Mesenchymal stem cell (in vitro differentiated cells and primary cell): ENCODE measurements around the gene ARVCF.
A peak's percentile ranks its signal among the peaks of the same experiment; 100 is the strongest.

Source experiments
- DNase-seq: peaks from one replicate; pipeline ENCODE4 v3.0.0-alpha.2; 2013
- H2AFZ ChIP-seq: one replicate; pipeline ENCODE4 v1.6.1; 2013; ENCODE audit warnings: low read depth, mild to moderate bottlenecking, control low read depth, inconsistent platforms, low read length, moderate library complexity
- H2AK5ac ChIP-seq: 2 replicates; pipeline ENCODE4 v1.6.1; 2013; ENCODE audit warnings: low read length, moderate library complexity, mild to moderate bottlenecking, inconsistent platforms; ENCODE audit not compliant: severe bottlenecking
- H2BK120ac ChIP-seq: one replicate; pipeline ENCODE4 v1.6.1; 2013; ENCODE audit warnings: low read depth, mild to moderate bottlenecking, inconsistent platforms, low read length, moderate library complexity
- H2BK12ac ChIP-seq, 2 experiments: one replicate each; pipeline ENCODE4 v1.6.1; 2013; ENCODE audit warnings: inconsistent platforms in 2 of 2, low read length in 2 of 2, mild to moderate bottlenecking in 2 of 2, moderate library complexity in 2 of 2, control low read depth in 1 of 2
- H2BK15ac ChIP-seq: one replicate; pipeline ENCODE4 v1.6.1; 2013; ENCODE audit warnings: mild to moderate bottlenecking, low read depth, inconsistent platforms; ENCODE audit not compliant: poor library complexity, severe bottlenecking
- H2BK5ac ChIP-seq: 2 replicates; pipeline ENCODE4 v1.6.1; 2013; ENCODE audit warnings: low read depth, mild to moderate bottlenecking, low read length, control low read depth, inconsistent platforms; ENCODE audit not compliant: poor library complexity, severe bottlenecking
- H3K14ac ChIP-seq, 2 experiments: one replicate each; pipeline ENCODE4 v1.6.1; 2013; ENCODE audit warnings: inconsistent platforms in 2 of 2, low read length in 2 of 2, control low read depth in 1 of 2, mild to moderate bottlenecking in 1 of 2, moderate library complexity in 1 of 2
- H3K18ac ChIP-seq, 2 experiments: one replicate each; pipeline ENCODE4 v1.6.1; 2013; ENCODE audit warnings: inconsistent platforms in 2 of 2, low read length in 2 of 2, control low read depth in 1 of 2, low read depth in 1 of 2, mild to moderate bottlenecking in 1 of 2
- H3K23ac ChIP-seq, 2 experiments: one replicate each; pipeline ENCODE4 v1.6.1; 2013; ENCODE audit warnings: inconsistent platforms in 2 of 2, low read length in 2 of 2, mild to moderate bottlenecking in 2 of 2, moderate library complexity in 2 of 2, control low read depth in 1 of 2
- H3K27ac ChIP-seq: 2 replicates; pipeline ENCODE4 v1.5.1; 2013; ENCODE audit warnings: mild to moderate bottlenecking, moderate library complexity, low read length, control low read depth, inconsistent platforms; ENCODE audit not compliant: poor library complexity, severe bottlenecking
- H3K27me3 ChIP-seq, 2 experiments: 2 replicates each; pipeline versions ENCODE4 v1.6.1 to v1.7.0; 2013; ENCODE audit warnings: low read length in 2 of 2, mild to moderate bottlenecking in 2 of 2, moderate library complexity in 2 of 2, control low read depth in 1 of 2, inconsistent platforms in 1 of 2; ENCODE audit not compliant: control insufficient read depth in 1 of 2, insufficient read depth in 1 of 2
- H3K36me3 ChIP-seq, 2 experiments: 2 replicates each; pipeline versions ENCODE4 v1.6.1 to v1.7.0; 2013; ENCODE audit warnings: low read length in 2 of 2, control low read depth in 1 of 2, inconsistent platforms in 1 of 2, low read depth in 1 of 2, mild to moderate bottlenecking in 1 of 2; ENCODE audit not compliant: insufficient read depth in 2 of 2, control insufficient read depth in 1 of 2
- H3K4ac ChIP-seq, 2 experiments: one replicate each; pipeline ENCODE4 v1.6.1; 2013; ENCODE audit warnings: inconsistent platforms in 2 of 2, low read length in 2 of 2, mild to moderate bottlenecking in 2 of 2, moderate library complexity in 2 of 2, control low read depth in 1 of 2, low read depth in 1 of 2
- H3K4me1 ChIP-seq: 2 replicates; pipeline ENCODE4 v1.6.1; 2013; ENCODE audit warnings: low read depth, low read length, control low read depth; ENCODE audit not compliant: control insufficient read depth, insufficient read depth
- H3K4me2 ChIP-seq: 2 replicates; pipeline ENCODE4 v1.6.1; 2013; ENCODE audit warnings: low read length, mild to moderate bottlenecking, inconsistent platforms; ENCODE audit not compliant: poor library complexity, severe bottlenecking
- H3K4me3 ChIP-seq, 2 experiments: 2 replicates each; pipeline versions ENCODE4 v1.5.1 to v1.7.0; 2013; ENCODE audit warnings: low read length in 2 of 2, mild to moderate bottlenecking in 2 of 2, control low read depth in 1 of 2, low read depth in 1 of 2; ENCODE audit not compliant: insufficient read depth in 1 of 2
- H3K79me1 ChIP-seq: replicated peaks from 2 replicates; pipeline ENCODE4 v1.6.1; 2013; ENCODE audit warnings: mild to moderate bottlenecking, control low read depth, low read length, inconsistent platforms; ENCODE audit not compliant: poor library complexity, severe bottlenecking
- H3K9ac ChIP-seq: 2 replicates; pipeline ENCODE4 v1.7.0; 2013; ENCODE audit warnings: mild to moderate bottlenecking, low read length, moderate library complexity
- H3K9me3 ChIP-seq: 2 replicates; pipeline ENCODE4 v1.7.0; 2013; ENCODE audit warnings: mild to moderate bottlenecking, low read length; ENCODE audit not compliant: control insufficient read depth
- H4K8ac ChIP-seq: one replicate; pipeline ENCODE4 v1.6.1; 2013; ENCODE audit warnings: inconsistent platforms, mild to moderate bottlenecking, low read length, moderate library complexity
- H4K91ac ChIP-seq: one replicate; pipeline ENCODE4 v1.6.1; 2013; ENCODE audit warnings: mild to moderate bottlenecking, low read length, inconsistent platforms
- WGBS: methylation state at CpG from one replicate; pipeline ENCODE4 v1.1.7; 2013; ENCODE audit warnings: mixed read lengths; 5-methylcytosine and 5-hydroxymethylcytosine counted together

The ARVCF gene

DNA sequence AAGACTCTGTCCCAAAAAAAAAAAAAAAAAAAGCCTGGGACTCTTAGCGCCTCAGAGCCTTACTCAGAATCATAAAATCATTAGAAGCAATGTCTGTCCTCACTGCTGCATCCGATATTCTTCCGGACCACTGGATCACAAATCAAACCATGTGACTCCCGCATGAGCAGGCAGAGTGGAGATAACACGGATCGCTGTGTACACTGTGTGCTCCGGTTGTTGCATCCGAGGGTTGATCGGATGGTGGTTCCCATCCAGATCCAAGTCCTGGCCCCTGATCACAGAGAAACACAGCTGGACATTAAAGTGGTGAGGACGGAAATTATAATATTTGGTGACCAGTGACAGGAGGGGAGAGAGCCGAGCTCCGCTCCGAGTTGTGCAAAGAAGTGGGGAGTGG lies 65.3 kb downstream of the ARVCF start:
- DNase-seq = no peak

DNA sequence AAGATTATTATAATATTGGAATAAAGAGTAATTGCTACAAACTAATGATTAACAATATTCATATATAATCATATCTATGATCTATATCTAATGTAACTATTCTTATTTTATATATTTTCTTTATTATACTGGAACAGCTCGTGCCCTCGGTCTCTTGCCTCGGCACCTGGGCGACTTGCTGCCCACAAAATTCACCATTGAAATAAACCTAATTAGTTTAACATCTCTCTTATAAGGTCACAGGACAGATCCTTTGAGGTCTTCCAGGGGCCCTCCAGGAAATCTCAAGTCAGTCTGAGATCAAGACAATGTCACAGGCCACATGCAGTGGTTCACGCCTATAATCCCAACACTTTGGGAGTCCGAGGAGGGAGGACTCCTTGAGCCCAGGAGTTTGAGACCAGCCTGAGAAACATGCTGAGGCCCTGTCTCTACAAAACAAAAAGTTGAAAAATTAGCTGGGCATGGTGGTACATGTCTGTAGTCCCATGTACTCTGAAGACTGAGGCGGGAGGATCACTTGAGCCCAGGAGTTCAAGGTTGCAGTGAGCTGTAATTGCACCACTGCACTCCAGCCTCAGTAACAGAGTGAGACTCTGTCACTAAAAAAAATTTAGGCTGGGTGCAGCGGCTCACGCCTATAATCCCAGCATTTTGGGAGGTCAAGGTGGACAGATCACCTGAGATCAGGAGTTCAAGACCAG lies 68.4 kb downstream of the ARVCF start:
- 90% methylated on average over 9 of the region's 9 CpGs for WGBS
- Histone ChIP-seq H2BK5ac (no peak overlapping the region), H3K4me1 (peaks cover 19% of the 10 kb centered on the region), H2BK12ac (no peak overlapping the region), H3K36me3 (peaks cover 8 to 13% of the 10 kb centered on the region in 2 experiments), H3K4me3 (no peak overlapping the region), H2BK120ac (no peak overlapping the region), H3K14ac (no peak overlapping the region), H3K4ac (no peak overlapping the region), H2AK5ac (no peak overlapping the region), H3K79me1 (peaks cover 2% of the 10 kb centered on the region), H4K91ac (no peak overlapping the region), H2AFZ (no peak overlapping the region), H3K18ac (peak overlapping the region in 1 of 2 experiments; percentile 5), H3K9ac (peak overlapping the region; percentile 8), H3K23ac (no peak overlapping the region), H3K4me2 (no peak overlapping the region), H3K27ac (no peak overlapping the region), H4K8ac (no peak overlapping the region), H3K27me3 (no peaks in the 10 kb centered on the region), H2BK15ac (no peak overlapping the region), H3K9me3 (no peaks in the 10 kb centered on the region)
- no peak for DNase-seq

More for the DNA sequence above, 65.3 kb downstream of the ARVCF start:
- Histone ChIP-seq H3K36me3 (peaks cover 11 to 13% of the 10 kb centered on the region in 2 experiments), H2AK5ac (no peak overlapping the region), H3K27me3 (no peaks in the 10 kb centered on the region), H2AFZ (no peak overlapping the region), H3K4ac (no peak overlapping the region), H3K27ac (no peak overlapping the region), H2BK5ac (no peak overlapping the region), H2BK15ac (no peak overlapping the region), H3K18ac (no peak overlapping the region), H3K4me1 (peaks cover 22% of the 10 kb centered on the region), H3K23ac (no peak overlapping the region), H4K8ac (no peak overlapping the region), H3K4me3 (no peak overlapping the region), H3K4me2 (no peak overlapping the region), H3K9me3 (no peaks in the 10 kb centered on the region), H3K9ac (no peak overlapping the region), H3K79me1 (peaks cover 6% of the 10 kb centered on the region), H3K14ac (no peak overlapping the region), H2BK120ac (no peak overlapping the region), H2BK12ac (no peak overlapping the region), H4K91ac (no peak overlapping the region)
- 85% methylated on average over 13 of the region's 13 CpGs for whole genome bisulfite sequencing

DNA sequence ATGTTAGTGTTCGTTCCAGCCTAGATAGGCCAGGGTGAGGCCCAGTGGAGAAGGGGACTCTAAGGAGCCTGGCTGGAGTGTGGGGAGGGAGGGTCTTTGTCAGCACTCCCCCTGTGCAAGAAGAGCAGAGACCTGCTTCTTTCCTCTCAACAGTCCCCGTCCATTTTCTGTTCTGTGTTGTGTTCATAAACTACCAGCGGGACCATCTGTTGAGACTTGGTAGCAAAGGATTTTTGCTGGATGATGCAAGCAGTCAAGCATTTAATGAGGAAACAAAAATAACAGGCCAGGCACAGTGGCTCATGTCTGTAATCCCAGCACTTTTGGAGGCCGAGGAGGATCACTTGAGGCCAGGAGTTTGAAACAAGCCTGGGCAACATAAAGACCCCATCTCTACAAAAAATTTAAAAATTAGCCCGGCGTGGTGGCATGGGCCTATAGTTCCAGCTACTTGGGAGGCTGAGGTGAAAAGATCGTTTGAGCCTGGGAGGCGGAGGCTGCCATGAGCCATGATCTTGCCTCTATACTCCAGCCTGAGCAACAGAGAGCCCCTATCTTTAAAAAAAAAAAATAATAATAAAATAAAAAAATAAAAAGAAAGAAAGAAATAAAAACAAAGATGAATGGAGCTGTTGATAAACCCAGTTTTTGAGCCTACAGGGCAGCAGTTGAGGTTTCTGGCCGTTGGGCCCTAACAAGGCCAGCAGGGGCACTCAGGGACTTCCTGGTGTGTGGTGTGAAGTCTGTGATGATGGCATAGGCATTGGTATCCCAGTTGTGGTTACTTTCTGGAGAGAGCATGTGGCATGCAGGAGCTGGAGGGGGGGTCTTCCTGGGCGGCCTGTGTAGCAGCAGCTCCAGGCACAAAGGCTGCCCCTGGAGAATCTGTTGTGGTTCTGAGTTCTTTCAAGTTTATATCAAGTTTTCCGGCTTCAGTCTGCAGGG lies 73.3 kb downstream of the ARVCF start:
- peak overlapping the region; percentile 44 for H2AFZ ChIP-seq
- H4K8ac ChIP-seq = peak overlapping the region; percentile 91
- H2BK5ac ChIP-seq = peak overlapping the region; percentile 93
- H2BK15ac ChIP-seq = no peak overlapping the region
- peak overlapping the region; percentile 38 to 79 for H2BK12ac ChIP-seq
- peak overlapping the region; percentile 91 for H2BK120ac ChIP-seq
- peaks cover 7% of the 10 kb centered on the region for H3K79me1 ChIP-seq
- peak overlapping the region; percentile 79 to 96 for H3K18ac ChIP-seq
- H3K27ac ChIP-seq = peak overlapping the region; percentile 97
- peak; percentile 92 for DNase-seq
- peak overlapping the region; percentile 99 for H3K9ac ChIP-seq
- H3K4me3 ChIP-seq = peak overlapping the region in 1 of 2 experiments; percentile 91
- peaks cover 0 to 3% of the 10 kb centered on the region in 2 experiments for H3K36me3 ChIP-seq
- H3K4ac ChIP-seq = peak overlapping the region; percentile 36 to 56
- H3K4me2 ChIP-seq = peak overlapping the region; percentile 68
- H4K91ac ChIP-seq = peak overlapping the region; percentile 73
- 36% methylated on average over 10 of the region's 11 CpGs for WGBS
- peaks cover 29% of the 10 kb centered on the region for H3K4me1 ChIP-seq
- no peak overlapping the region for H3K23ac ChIP-seq
- H3K27me3 ChIP-seq = no peaks in the 10 kb centered on the region
- peak overlapping the region in 1 of 2 experiments; percentile 87 for H3K14ac ChIP-seq
- H2AK5ac ChIP-seq = peak overlapping the region; percentile 98
- H3K9me3 ChIP-seq = no peaks in the 10 kb centered on the region
